ENCODE results near the gene KCNN4.
"Not testable (repeated sequence)": the region's sequence is repeated elsewhere in the genome, so short reads cannot be mapped to it uniquely, and the experiment has no call there.

DNA sequence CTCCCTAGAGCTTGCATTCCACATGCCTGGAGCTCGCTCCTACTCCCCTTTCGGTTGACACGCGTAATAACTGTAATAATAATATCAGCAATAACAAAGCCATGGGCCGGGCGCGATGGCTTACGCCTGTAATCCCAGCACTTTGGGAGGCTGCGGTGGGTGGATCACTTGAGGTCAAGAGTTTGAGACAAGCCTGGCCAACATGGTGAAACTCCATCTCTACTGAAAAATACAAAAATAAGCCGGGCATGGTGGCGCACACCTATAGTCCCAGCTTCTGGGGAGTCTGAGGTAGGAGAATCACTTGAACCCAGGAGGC, 5.9 kb downstream of the KCNN4 start:
- TF ChIP-seq POLR2A, EP300, POLR2AphosphoS5 (IDR thresholded peaks at IDR 0.05): not testable (repeated sequence)
- TF ChIP-seq, protein P1, sequence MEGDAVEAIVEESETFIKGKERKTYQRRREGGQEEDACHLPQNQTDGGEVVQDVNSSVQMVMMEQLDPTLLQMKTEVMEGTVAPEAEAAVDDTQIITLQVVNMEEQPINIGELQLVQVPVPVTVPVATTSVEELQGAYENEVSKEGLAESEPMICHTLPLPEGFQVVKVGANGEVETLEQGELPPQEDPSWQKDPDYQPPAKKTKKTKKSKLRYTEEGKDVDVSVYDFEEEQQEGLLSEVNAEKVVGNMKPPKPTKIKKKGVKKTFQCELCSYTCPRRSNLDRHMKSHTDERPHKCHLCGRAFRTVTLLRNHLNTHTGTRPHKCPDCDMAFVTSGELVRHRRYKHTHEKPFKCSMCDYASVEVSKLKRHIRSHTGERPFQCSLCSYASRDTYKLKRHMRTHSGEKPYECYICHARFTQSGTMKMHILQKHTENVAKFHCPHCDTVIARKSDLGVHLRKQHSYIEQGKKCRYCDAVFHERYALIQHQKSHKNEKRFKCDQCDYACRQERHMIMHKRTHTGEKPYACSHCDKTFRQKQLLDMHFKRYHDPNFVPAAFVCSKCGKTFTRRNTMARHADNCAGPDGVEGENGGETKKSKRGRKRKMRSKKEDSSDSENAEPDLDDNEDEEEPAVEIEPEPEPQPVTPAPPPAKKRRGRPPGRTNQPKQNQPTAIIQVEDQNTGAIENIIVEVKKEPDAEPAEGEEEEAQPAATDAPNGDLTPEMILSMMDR (IDR thresholded peaks at IDR 0.05), result not testable (repeated sequence)

All from sigmoid colon (tissue), 4 donors.